HepG2 (cell line): Measurements from ENCODE around the gene MTCH1. TPM values are rescaled to one million over a fixed set of nuclear protein-coding genes. Genes with fewer than 3 reads are reported as not detected.

ENCODE experiments used
- LBX2 ChIP-seq: sonication (generic); formaldehyde crosslinking; IDR thresholded peaks from 2 replicates; pipeline ENCODE4 v1.5.0; 2020; ENCODE audit warnings: missing genetic modification reagents, mild to moderate bottlenecking, borderline replicate concordance
- RARA ChIP-seq: IDR thresholded peaks from 2 replicates; pipeline ENCODE4 v1.6.1; 2016; ENCODE audit warnings: missing genetic modification reagents, missing compliant biosample characterization
- SIN3A ChIP-seq: IDR thresholded peaks from 2 replicates; pipeline ENCODE4 v1.6.1; 2011; ENCODE audit warnings: low read depth, mild to moderate bottlenecking, control low read depth, low read length, borderline replicate concordance
- SOX13 ChIP-seq, 3 experiments: fragments of 450-650 bp in 1 of 3; sonication (generic) in 1 of 3; formaldehyde crosslinking in 1 of 3; IDR thresholded peaks in 2 of 3; conservative IDR thresholded peaks in 1 of 3; 2 replicates each; pipeline versions ENCODE4 v1.5.0 to v1.6.1; 2016 to 2020; ENCODE audit warnings: antibody characterized with exemption in 1 of 3, mild to moderate bottlenecking in 1 of 3, missing compliant biosample characterization in 1 of 3, missing genetic modification reagents in 1 of 3, moderate library complexity in 1 of 3
- SOX5 ChIP-seq: IDR thresholded peaks from 2 replicates; pipeline ENCODE4 v1.6.1; 2016; ENCODE audit warnings: borderline replicate concordance
- SRSF4 ChIP-seq: fragments of 200-400 bp; formaldehyde crosslinking; IDR thresholded peaks from one replicate; pipeline ENCODE4 v1.6.1; 2018; ENCODE audit warnings: mild to moderate bottlenecking, low read depth, low read length, moderate library complexity; ENCODE audit not compliant: poor library complexity, severe bottlenecking
- ZNF124 ChIP-seq: sonication (generic); formaldehyde crosslinking; IDR thresholded peaks from 2 replicates; pipeline ENCODE4 v1.4.0; 2020; ENCODE audit warnings: missing genetic modification reagents
- ZNF580 ChIP-seq: IDR thresholded peaks from 2 replicates; pipeline ENCODE4 v1.6.1; 2016; ENCODE audit warnings: low read depth, borderline replicate concordance
- ZNF768 ChIP-seq: sonication (generic); formaldehyde crosslinking; IDR thresholded peaks from 2 replicates; pipeline ENCODE4 v1.4.0; 2020; ENCODE audit warnings: missing genetic modification reagents
- ZSCAN29 ChIP-seq: sonication (generic); formaldehyde crosslinking; conservative IDR thresholded peaks from 2 replicates; pipeline ENCODE4 v1.4.0; 2020; ENCODE audit warnings: mild to moderate bottlenecking, missing genetic modification reagents
- polyA plus RNA-seq, 8 experiments: library from polyadenylated mRNA; depleted of rRNA in 3 of 8; stranded (reverse) in 7 of 8; unstranded in 1 of 8; fragments of >200 nt; fragmentation: Illumina TruSeq in 4 of 8; extraction: Trizol in 4 of 8; gene quantifications; 2 replicates each; pipeline versions ENCODE4 v1.2.1 to v1.2.3, GENCODE V29; 2011 to 2016; ENCODE audit warnings: low read depth in 4 of 8, missing spikeins in 1 of 8, mixed read lengths in 1 of 8; ENCODE audit not compliant: insufficient read depth in 1 of 8
- total RNA-seq, 5 experiments: library from RNA; depleted of rRNA; stranded (reverse); fragments of >200 nt; fragmentation: Illumina TruSeq; extraction: Trizol; gene quantifications; 2 replicates each; pipeline ENCODE4 v1.2.3, GENCODE V29; 2016; ENCODE audit warnings: low read depth in 1 of 5
- TF ChIP-seq, protein P1 (sequence below): sonication (generic); formaldehyde crosslinking; IDR thresholded peaks from 2 replicates; pipeline ENCODE4 v1.5.0; 2020; ENCODE audit warnings: mild to moderate bottlenecking, missing genetic modification reagents
- TF ChIP-seq, protein P2 (sequence below): sonication (generic); formaldehyde crosslinking; IDR thresholded peaks from 2 replicates; pipeline ENCODE4 v1.8.1; 2023; ENCODE audit warnings: mild to moderate bottlenecking, missing genetic modification reagents
- TF ChIP-seq, protein P3 (sequence below): sonication (generic); formaldehyde crosslinking; conservative IDR thresholded peaks from 2 replicates; pipeline ENCODE4 v1.4.0; 2020; ENCODE audit warnings: missing genetic modification reagents
- TF ChIP-seq, protein P4 (sequence below): sonication (generic); formaldehyde crosslinking; IDR thresholded peaks from 2 replicates; pipeline ENCODE4 v1.5.0; 2020; ENCODE audit warnings: missing genetic modification reagents, mild to moderate bottlenecking, borderline replicate concordance

Gene MTCH1
- total and polyA plus RNA-seq, 2 of the 13 experiments (the other 11 are each of a cell fraction or from before 2014, with no cell fraction given) = 86.2 to 144 TPM

DNA sequence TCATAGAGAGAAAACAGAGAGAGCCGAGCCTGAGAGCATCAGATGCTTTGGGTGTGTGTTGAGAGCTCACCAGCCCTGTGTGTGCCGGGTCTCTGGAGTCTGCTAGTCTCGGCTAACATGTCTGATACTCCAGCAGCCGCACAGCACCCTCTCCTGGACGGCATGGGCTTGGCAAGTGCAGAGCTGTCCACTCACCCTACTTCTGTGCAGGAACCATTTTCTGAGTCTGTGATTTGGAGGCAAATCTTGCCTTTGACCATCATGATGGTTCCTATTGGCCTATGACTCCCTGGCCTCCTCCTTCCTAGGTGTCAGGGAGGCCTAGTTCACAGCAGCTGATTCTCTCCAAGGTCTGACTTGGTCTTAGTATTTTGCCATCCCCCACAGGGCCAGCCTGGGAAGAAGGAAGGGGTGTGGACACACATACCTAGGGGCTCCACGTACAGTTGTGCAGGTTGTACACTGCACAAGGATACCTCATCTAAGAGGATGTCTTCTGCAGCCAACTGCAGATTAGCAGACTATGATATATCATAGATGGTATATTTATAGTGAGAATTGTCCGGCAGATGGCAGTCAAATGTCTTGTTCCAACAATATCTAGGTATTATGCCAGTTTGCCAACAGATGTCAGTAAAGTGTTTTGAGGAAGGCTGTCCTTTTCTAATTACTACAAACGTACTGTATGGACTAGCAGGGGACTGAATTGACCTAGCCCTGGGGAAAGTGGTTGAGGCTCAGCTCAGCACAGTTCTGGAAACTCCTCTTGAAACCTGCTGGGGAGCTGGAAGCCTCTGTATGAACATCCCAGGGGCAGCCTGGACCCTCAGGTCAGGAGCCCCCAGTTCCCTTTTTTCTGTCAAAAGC, 32.4 kb upstream of the MTCH1 start (continued):
- TF ChIP-seq SOX13 (IDR thresholded peaks at IDR 0.05) (no peak), SOX13 (CRISPR knock-in tag; conservative IDR thresholded peaks at IDR 0.05 in 1 of 2, IDR thresholded peaks at IDR 0.05 in 1 of 2) (no peak), ZNF124 (CRISPR knock-in tag) (no peak), SIN3A (no peak), ZNF580 (CRISPR knock-in tag) (peak; percentile 63; the same call in 1 of the 2 replicates), ZSCAN29 (no peak), RARA (no peak), SOX5 (no peak), LBX2 (CRISPR knock-in tag) (no peak), ZNF768 (CRISPR knock-in tag) (no peak), SRSF4 (no peak)
- TF ChIP-seq, protein P1, sequence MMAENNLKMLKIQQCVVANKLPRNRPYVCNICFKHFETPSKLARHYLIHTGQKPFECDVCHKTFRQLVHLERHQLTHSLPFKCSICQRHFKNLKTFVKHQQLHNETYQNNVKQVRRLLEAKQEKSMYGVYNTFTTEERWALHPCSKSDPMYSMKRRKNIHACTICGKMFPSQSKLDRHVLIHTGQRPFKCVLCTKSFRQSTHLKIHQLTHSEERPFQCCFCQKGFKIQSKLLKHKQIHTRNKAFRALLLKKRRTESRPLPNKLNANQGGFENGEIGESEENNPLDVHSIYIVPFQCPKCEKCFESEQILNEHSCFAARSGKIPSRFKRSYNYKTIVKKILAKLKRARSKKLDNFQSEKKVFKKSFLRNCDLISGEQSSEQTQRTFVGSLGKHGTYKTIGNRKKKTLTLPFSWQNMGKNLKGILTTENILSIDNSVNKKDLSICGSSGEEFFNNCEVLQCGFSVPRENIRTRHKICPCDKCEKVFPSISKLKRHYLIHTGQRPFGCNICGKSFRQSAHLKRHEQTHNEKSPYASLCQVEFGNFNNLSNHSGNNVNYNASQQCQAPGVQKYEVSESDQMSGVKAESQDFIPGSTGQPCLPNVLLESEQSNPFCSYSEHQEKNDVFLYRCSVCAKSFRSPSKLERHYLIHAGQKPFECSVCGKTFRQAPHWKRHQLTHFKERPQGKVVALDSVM (CRISPR knock-in tag) = no peak; the same call in 1 of the 2 replicates
- TF ChIP-seq, protein P2, sequence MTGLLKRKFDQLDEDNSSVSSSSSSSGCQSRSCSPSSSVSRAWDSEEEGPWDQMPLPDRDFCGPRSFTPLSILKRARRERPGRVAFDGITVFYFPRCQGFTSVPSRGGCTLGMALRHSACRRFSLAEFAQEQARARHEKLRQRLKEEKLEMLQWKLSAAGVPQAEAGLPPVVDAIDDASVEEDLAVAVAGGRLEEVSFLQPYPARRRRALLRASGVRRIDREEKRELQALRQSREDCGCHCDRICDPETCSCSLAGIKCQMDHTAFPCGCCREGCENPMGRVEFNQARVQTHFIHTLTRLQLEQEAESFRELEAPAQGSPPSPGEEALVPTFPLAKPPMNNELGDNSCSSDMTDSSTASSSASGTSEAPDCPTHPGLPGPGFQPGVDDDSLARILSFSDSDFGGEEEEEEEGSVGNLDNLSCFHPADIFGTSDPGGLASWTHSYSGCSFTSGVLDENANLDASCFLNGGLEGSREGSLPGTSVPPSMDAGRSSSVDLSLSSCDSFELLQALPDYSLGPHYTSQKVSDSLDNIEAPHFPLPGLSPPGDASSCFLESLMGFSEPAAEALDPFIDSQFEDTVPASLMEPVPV (CRISPR knock-in tag) = no peak
- TF ChIP-seq, protein P3, sequence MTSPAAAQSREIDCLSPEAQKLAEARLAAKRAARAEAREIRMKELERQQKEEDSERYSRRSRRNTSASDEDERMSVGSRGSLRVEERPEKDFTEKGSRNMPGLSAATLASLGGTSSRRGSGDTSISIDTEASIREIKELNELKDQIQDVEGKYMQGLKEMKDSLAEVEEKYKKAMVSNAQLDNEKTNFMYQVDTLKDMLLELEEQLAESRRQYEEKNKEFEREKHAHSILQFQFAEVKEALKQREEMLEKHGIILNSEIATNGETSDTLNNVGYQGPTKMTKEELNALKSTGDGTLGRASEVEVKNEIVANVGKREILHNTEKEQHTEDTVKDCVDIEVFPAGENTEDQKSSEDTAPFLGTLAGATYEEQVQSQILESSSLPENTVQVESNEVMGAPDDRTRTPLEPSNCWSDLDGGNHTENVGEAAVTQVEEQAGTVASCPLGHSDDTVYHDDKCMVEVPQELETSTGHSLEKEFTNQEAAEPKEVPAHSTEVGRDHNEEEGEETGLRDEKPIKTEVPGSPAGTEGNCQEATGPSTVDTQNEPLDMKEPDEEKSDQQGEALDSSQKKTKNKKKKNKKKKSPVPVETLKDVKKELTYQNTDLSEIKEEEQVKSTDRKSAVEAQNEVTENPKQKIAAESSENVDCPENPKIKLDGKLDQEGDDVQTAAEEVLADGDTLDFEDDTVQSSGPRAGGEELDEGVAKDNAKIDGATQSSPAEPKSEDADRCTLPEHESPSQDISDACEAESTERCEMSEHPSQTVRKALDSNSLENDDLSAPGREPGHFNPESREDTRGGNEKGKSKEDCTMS (CRISPR knock-in tag) = no peak
- TF ChIP-seq, protein P4, sequence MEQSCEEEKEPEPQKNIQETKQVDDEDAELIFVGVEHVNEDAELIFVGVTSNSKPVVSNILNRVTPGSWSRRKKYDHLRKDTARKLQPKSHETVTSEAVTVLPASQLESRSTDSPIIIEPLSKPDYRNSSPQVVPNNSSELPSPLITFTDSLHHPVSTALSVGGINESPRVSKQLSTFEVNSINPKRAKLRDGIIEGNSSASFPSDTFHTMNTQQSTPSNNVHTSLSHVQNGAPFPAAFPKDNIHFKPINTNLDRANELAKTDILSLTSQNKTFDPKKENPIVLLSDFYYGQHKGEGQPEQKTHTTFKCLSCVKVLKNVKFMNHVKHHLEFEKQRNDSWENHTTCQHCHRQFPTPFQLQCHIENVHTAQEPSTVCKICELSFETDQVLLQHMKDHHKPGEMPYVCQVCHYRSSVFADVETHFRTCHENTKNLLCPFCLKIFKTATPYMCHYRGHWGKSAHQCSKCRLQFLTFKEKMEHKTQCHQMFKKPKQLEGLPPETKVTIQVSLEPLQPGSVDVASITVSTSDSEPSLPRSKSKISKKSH (CRISPR knock-in tag) = no peak
